WERI-Rb-1 (cell line): ENCODE results near the gene RASGRP1.

Source experiments
- DNase-seq: peaks from one replicate; pipeline ENCODE4 v3.0.0-alpha.2; 2020
- H3K27ac ChIP-seq: fragments of 250-450 bp; sonication (Bioruptor Pico); 2 replicates; pipeline ENCODE4 v1.5.1; 2020; ENCODE audit warnings: mild to moderate bottlenecking, moderate library complexity
- H3K27me3 ChIP-seq: fragments of 250-450 bp; sonication (Bioruptor Pico); 2 replicates; pipeline ENCODE4 v1.5.1; 2021; ENCODE audit warnings: mild to moderate bottlenecking, low read depth, moderate library complexity; ENCODE audit not compliant: insufficient read depth, severe bottlenecking
- H3K36me3 ChIP-seq: fragments of 250-450 bp; sonication (Bioruptor Pico); 2 replicates; pipeline ENCODE4 v1.5.1; 2020; ENCODE audit warnings: mild to moderate bottlenecking, moderate library complexity
- H3K4me3 ChIP-seq: 2 replicates; pipeline ENCODE4 v1.5.1; 2011; ENCODE audit warnings: low read depth, mild to moderate bottlenecking, control low read depth, low read length
- H3K9me3 ChIP-seq: fragments of 250-450 bp; sonication (Bioruptor Pico); 2 replicates; pipeline ENCODE4 v1.5.1; 2021; ENCODE audit warnings: mild to moderate bottlenecking, moderate library complexity; ENCODE audit not compliant: severe bottlenecking
- TF ChIP-seq, protein P1 (sequence below): IDR thresholded peaks from 2 replicates; pipeline ENCODE4 v1.5.1; 2011; ENCODE audit warnings: low read depth, mild to moderate bottlenecking, control low read depth, inconsistent platforms, low read length

Gene RASGRP1

DNA sequence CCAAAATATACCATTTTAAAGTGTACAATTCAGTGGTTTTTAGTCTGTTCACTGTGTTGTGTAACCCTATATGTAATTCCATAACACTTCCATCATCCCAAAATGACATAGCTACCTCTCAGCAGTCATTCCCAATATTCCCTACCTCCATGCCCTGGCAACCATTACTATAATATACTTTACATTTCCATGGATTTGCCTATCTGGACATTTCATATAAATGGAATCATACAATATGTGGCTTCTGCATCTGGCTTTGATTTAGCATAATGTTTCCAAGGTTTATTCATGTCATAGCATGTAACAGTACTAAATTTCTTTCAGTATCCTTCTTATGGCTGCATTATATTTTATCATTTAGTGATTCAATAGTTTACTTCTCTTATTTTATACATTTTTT lies 85.3 kb downstream of the RASGRP1 start:
- DNase-seq: no peak
- TF ChIP-seq, protein P1, sequence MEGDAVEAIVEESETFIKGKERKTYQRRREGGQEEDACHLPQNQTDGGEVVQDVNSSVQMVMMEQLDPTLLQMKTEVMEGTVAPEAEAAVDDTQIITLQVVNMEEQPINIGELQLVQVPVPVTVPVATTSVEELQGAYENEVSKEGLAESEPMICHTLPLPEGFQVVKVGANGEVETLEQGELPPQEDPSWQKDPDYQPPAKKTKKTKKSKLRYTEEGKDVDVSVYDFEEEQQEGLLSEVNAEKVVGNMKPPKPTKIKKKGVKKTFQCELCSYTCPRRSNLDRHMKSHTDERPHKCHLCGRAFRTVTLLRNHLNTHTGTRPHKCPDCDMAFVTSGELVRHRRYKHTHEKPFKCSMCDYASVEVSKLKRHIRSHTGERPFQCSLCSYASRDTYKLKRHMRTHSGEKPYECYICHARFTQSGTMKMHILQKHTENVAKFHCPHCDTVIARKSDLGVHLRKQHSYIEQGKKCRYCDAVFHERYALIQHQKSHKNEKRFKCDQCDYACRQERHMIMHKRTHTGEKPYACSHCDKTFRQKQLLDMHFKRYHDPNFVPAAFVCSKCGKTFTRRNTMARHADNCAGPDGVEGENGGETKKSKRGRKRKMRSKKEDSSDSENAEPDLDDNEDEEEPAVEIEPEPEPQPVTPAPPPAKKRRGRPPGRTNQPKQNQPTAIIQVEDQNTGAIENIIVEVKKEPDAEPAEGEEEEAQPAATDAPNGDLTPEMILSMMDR: no peak
- no peak overlapping the region for H3K4me3 ChIP-seq
- H3K36me3 ChIP-seq: peaks cover 38% of the 10 kb centered on the region
- no peaks in the 10 kb centered on the region for H3K9me3 ChIP-seq
- H3K27ac ChIP-seq: no peak overlapping the region
- no peaks in the 10 kb centered on the region for H3K27me3 ChIP-seq

- no peak for DNase-seq
- Histone ChIP-seq H3K4me3 (no peak overlapping the region), H3K36me3 (peaks cover 38% of the 10 kb centered on the region), H3K27me3 (no peaks in the 10 kb centered on the region), H3K27ac (no peak overlapping the region), H3K9me3 (no peaks in the 10 kb centered on the region)
- TF ChIP-seq, protein P1: no peak
Observed at GRCh38 chr15:38477637-38478036, 87.0 kb downstream of the RASGRP1 start.

DNA sequence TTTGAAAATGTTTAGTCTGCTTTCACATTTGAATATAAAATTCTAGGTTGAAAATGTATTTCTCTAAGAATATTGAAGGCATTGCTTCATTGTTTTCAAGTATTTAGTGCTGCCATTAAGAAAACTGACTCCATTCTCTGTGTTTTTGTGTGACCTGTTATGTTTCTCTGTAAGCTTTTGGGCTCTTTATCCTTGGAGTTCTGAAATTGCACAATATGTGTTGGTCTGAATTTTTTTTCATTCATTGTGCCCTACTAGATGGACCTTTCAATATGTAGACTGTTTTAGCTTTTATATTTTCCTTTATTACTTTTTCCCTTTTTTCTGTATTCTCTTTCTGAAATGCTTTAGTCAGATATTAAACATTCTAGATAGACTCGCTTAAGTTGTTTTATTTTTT lies 88.5 kb downstream of the RASGRP1 start:
- Histone ChIP-seq H3K27ac (no peak overlapping the region), H3K4me3 (no peak overlapping the region), H3K9me3 (no peaks in the 10 kb centered on the region), H3K36me3 (peaks cover 33% of the 10 kb centered on the region), H3K27me3 (no peaks in the 10 kb centered on the region)
- DNase-seq: no peak
- TF ChIP-seq, protein P1: no peak

- TF ChIP-seq, protein P1: no peak
- no peak for DNase-seq
- Histone ChIP-seq H3K9me3 (no peaks in the 10 kb centered on the region), H3K36me3 (peaks cover 34% of the 10 kb centered on the region), H3K4me3 (no peak overlapping the region), H3K27ac (no peak overlapping the region), H3K27me3 (no peaks in the 10 kb centered on the region)
Observed at GRCh38 chr15:38475361-38475760, 89.3 kb downstream of the RASGRP1 start.

- TF ChIP-seq, protein P1: peak; percentile 78
- Histone ChIP-seq H3K27me3 (no peaks in the 10 kb centered on the region), H3K27ac (no peak overlapping the region), H3K4me3 (no peak overlapping the region), H3K36me3 (peaks cover 36% of the 10 kb centered on the region), H3K9me3 (no peaks in the 10 kb centered on the region)
- DNase-seq: peak; percentile 10
Observed at GRCh38 chr15:38474155-38474757, 90.4 kb downstream of the RASGRP1 start.

DNA sequence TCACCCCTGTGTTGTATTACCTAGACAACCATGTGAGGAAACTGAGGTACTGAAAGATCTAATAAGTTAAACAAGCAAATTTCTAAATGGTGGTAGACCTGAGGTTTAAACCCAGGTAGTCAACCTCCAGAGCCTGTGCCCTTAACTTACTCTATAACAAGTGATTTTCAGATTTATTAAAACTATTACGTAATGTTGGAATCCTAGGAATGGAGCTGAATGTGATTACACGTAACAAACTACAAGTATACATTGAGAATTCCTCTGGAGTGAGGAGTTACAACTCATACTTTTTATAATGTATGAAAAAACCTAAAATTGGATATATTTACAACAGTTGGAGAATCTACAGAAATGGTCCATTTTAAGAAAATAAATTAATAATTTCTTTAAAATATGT lies 92.6 kb downstream of the RASGRP1 start:
- Histone ChIP-seq H3K27me3 (no peaks in the 10 kb centered on the region), H3K27ac (no peak overlapping the region), H3K9me3 (no peaks in the 10 kb centered on the region), H3K4me3 (no peak overlapping the region), H3K36me3 (peaks cover 33% of the 10 kb centered on the region)
- TF ChIP-seq, protein P1: no peak
- no peak for DNase-seq
